GF-D8 (cell line): ENCODE measurements around the gene NDUFAF8.

ENCODE experiments used
- DNase-seq: peaks from one replicate; lab custom pipeline; 2025; lab: John Stamatoyannopoulos, UW

The NDUFAF8 gene

GRCh38 chr17:81252326-81252986, 13.3 kb downstream of the NDUFAF8 start:
- DNase-seq: no peak

GRCh38 chr17:81252987-81253329, 13.8 kb downstream of the NDUFAF8 start:
- no peak for DNase-seq

- DNase-seq: no peak
Measured at GRCh38 chr17:81253358-81254131, 14.4 kb downstream of the NDUFAF8 start.

GRCh38 chr17:81254955-81255717, 16.0 kb downstream of the NDUFAF8 start:
- peak; percentile 49 for DNase-seq

- DNase-seq: no peak
Measured at GRCh38 chr17:81256616-81257015, 17.5 kb downstream of the NDUFAF8 start.

GRCh38 chr17:81257533-81257932, 18.4 kb downstream of the NDUFAF8 start:
- DNase-seq: no peak

- DNase-seq: no peak
Measured at GRCh38 chr17:81258292-81258691, 19.2 kb downstream of the NDUFAF8 start.

GRCh38 chr17:81259058-81259605, 20.0 kb downstream of the NDUFAF8 start:
- no peak for DNase-seq

- no peak for DNase-seq
Measured at GRCh38 chr17:81260171-81260570, 21.1 kb downstream of the NDUFAF8 start.

GRCh38 chr17:81260641-81261040, 21.5 kb downstream of the NDUFAF8 start:
- DNase-seq: no peak

- no peak for DNase-seq
Measured at GRCh38 chr17:81261096-81261495, 22.0 kb downstream of the NDUFAF8 start.

- no peak for DNase-seq
Measured at GRCh38 chr17:81261582-81262336, 22.6 kb downstream of the NDUFAF8 start.

- DNase-seq: no peak
Measured at GRCh38 chr17:81263371-81264181, 24.5 kb downstream of the NDUFAF8 start.

- DNase-seq: no peak
Measured at GRCh38 chr17:81264640-81265039, 25.5 kb downstream of the NDUFAF8 start.

- DNase-seq: no peak
Measured at GRCh38 chr17:81265576-81265975, 26.5 kb downstream of the NDUFAF8 start.

GRCh38 chr17:81267390-81268067, 28.4 kb downstream of the NDUFAF8 start:
- DNase-seq: peak; percentile 19

- peak; percentile 27 for DNase-seq
Measured at GRCh38 chr17:81270279-81270678, 31.2 kb downstream of the NDUFAF8 start.

- DNase-seq: no peak
Measured at GRCh38 chr17:81271226-81271625, 32.1 kb downstream of the NDUFAF8 start.

- DNase-seq: peak; percentile 73
Measured at GRCh38 chr17:81272616-81273015, 33.5 kb downstream of the NDUFAF8 start.

GRCh38 chr17:81273698-81274470, 34.8 kb downstream of the NDUFAF8 start:
- no peak for DNase-seq
